ENCODE results near the gene TBC1D3C.
"Not testable (repeated sequence)": the region's sequence is repeated elsewhere in the genome, so short reads cannot be mapped to it uniquely, and the experiment has no call there.

Gene TBC1D3C

GRCh38 chr17:38068534-38068933 is at the start of gene TBC1D3C:
TBC1D3C (minus strand) TSS chr17:38068634; CDS start chr17:38067066, 1,568 bp downstream.
- H3K27me3 ChIP-seq (ENCODE audit: control insufficient read depth in 1 of 2, insufficient read depth in 2 of 2, low read length in 2 of 2); H3K9ac ChIP-seq (ENCODE audit: low read length); H3K27ac ChIP-seq (ENCODE audit: low read depth, low read length); H3K9me3 ChIP-seq (ENCODE audit: low read length); H3K36me3 ChIP-seq (ENCODE audit: insufficient read depth, low read length); H3K4me3 ChIP-seq (ENCODE audit: low read depth in 1 of 2, low read length in 2 of 2); H3K4me1 ChIP-seq (ENCODE audit: insufficient read depth, low read length): not testable (repeated sequence)

GRCh38 chr17:38099262-38099661 is 30.8 kb upstream of the TBC1D3C start:
- H3K27me3 ChIP-seq (ENCODE audit: control insufficient read depth in 1 of 2, insufficient read depth in 2 of 2, low read length in 2 of 2), result not testable (repeated sequence)

GRCh38 chr17:38094059-38094694 is 25.7 kb upstream of the TBC1D3C start:
- H3K27me3 ChIP-seq (ENCODE audit: control insufficient read depth in 1 of 2, insufficient read depth in 2 of 2, low read length in 2 of 2); H3K4me1 ChIP-seq (ENCODE audit: insufficient read depth, low read length); H3K27ac ChIP-seq (ENCODE audit: low read depth, low read length); H3K9me3 ChIP-seq (ENCODE audit: low read length); H3K36me3 ChIP-seq (ENCODE audit: insufficient read depth, low read length); H3K4me3 ChIP-seq (ENCODE audit: low read depth in 1 of 2, low read length in 2 of 2); H3K9ac ChIP-seq (ENCODE audit: low read length): not testable (repeated sequence)

More at GRCh38 chr17:38099262-38099661, 30.8 kb upstream of the TBC1D3C start:
- H3K27ac ChIP-seq (ENCODE audit: low read depth, low read length); H3K4me3 ChIP-seq (ENCODE audit: low read depth in 1 of 2, low read length in 2 of 2); H3K36me3 ChIP-seq (ENCODE audit: insufficient read depth, low read length); H3K4me1 ChIP-seq (ENCODE audit: insufficient read depth, low read length); H3K9ac ChIP-seq (ENCODE audit: low read length); H3K9me3 ChIP-seq (ENCODE audit: low read length): not testable (repeated sequence)

- not testable (repeated sequence) for H3K4me3 ChIP-seq (ENCODE audit: low read depth in 1 of 2, low read length in 2 of 2); H3K4me1 ChIP-seq (ENCODE audit: insufficient read depth, low read length); H3K9me3 ChIP-seq (ENCODE audit: low read length); H3K27ac ChIP-seq (ENCODE audit: low read depth, low read length); H3K9ac ChIP-seq (ENCODE audit: low read length); H3K36me3 ChIP-seq (ENCODE audit: insufficient read depth, low read length); H3K27me3 ChIP-seq (ENCODE audit: control insufficient read depth in 1 of 2, insufficient read depth in 2 of 2, low read length in 2 of 2)
Observed at GRCh38 chr17:38088120-38088519, 19.7 kb upstream of the TBC1D3C start.

- H3K27ac ChIP-seq (ENCODE audit: low read depth, low read length); H3K9me3 ChIP-seq (ENCODE audit: low read length); H3K4me3 ChIP-seq (ENCODE audit: low read depth in 1 of 2, low read length in 2 of 2); H3K27me3 ChIP-seq (ENCODE audit: control insufficient read depth in 1 of 2, insufficient read depth in 2 of 2, low read length in 2 of 2); H3K9ac ChIP-seq (ENCODE audit: low read length); H3K36me3 ChIP-seq (ENCODE audit: insufficient read depth, low read length); H3K4me1 ChIP-seq (ENCODE audit: insufficient read depth, low read length): not testable (repeated sequence)
Observed at GRCh38 chr17:38087344-38087743, 18.9 kb upstream of the TBC1D3C start.

Measured in muscle layer of colon (tissue), 2 donors.